HEK293 (cell line): Measurements from ENCODE around the gene EEF1AKMT3.

Source experiments
- CTCF ChIA-PET: fragments of 350-600 bp; formaldehyde crosslinking; extraction: SDS; loops from one replicate; lab custom pipeline; 2021; ENCODE audit warnings: antibody characterized with exemption; lab: Yijun Ruan, JAX
- POLR2A ChIA-PET: fragments of 300-600 bp; formaldehyde crosslinking; extraction: SDS; loops from one replicate; lab custom pipeline; 2020; ENCODE audit warnings: antibody characterized with exemption, inconsistent platforms; lab: Yijun Ruan, JAX
- H3K27ac ChIP-seq: fragments of 200-500 bp; sonication (Bioruptor generic); 2 replicates; pipeline ENCODE4 v1.5.1; 2014; ENCODE audit warnings: low read depth, low read length, control low read depth, inconsistent platforms; ENCODE audit errors: extremely low read depth
- H3K36me3 ChIP-seq, 2 experiments: fragments of 200-500 bp in 1 of 2; sonication (Bioruptor generic) in 1 of 2; 1 replicate in 1 of 2; 2 replicates in 1 of 2; pipeline ENCODE4 v1.5.1; 2014 to 2017; ENCODE audit warnings: inconsistent platforms in 2 of 2, low read length in 2 of 2; ENCODE audit not compliant: control insufficient read depth in 2 of 2, insufficient read depth in 1 of 2
- H3K4me1 ChIP-seq: fragments of 200-500 bp; sonication (Bioruptor generic); 2 replicates; pipeline ENCODE4 v1.5.1; 2014; ENCODE audit warnings: mild to moderate bottlenecking, low read length, inconsistent platforms; ENCODE audit not compliant: control insufficient read depth, insufficient read depth
- H3K4me3 ChIP-seq: 2 replicates; pipeline ENCODE4 v1.5.1; 2011; ENCODE audit warnings: low read depth, mild to moderate bottlenecking, control low read depth, low read length, moderate library complexity
- H3K9me3 ChIP-seq: fragments of 200-500 bp; sonication (Bioruptor generic); 2 replicates; pipeline ENCODE4 v1.5.1; 2014; ENCODE audit warnings: low read depth, low read length, inconsistent platforms; ENCODE audit not compliant: control insufficient read depth, insufficient read depth
- GLIS1 ChIP-seq: fragments of 450-650 bp; formaldehyde crosslinking; IDR thresholded peaks from 2 replicates; pipeline ENCODE4 v1.5.1; 2016; ENCODE audit warnings: missing biosample characterization, missing genetic modification characterization
- SALL2 ChIP-seq: fragments of 450-650 bp; formaldehyde crosslinking; IDR thresholded peaks from 2 replicates; pipeline ENCODE4 v1.5.0; 2017; ENCODE audit warnings: missing biosample characterization, mild to moderate bottlenecking, missing genetic modification characterization, borderline replicate concordance
- ZBTB17 ChIP-seq: fragments of 450-650 bp; formaldehyde crosslinking; IDR thresholded peaks from 2 replicates; pipeline ENCODE4 v1.5.1; 2016; ENCODE audit warnings: missing biosample characterization, missing genetic modification characterization
- ZBTB21 ChIP-seq: fragments of 450-650 bp; formaldehyde crosslinking; IDR thresholded peaks from 2 replicates; pipeline ENCODE4 v1.5.1; 2017; ENCODE audit warnings: missing biosample characterization, missing genetic modification characterization
- ZNF155 ChIP-seq: fragments of 450-650 bp; formaldehyde crosslinking; IDR thresholded peaks from 2 replicates; pipeline ENCODE4 v1.5.1; 2016; ENCODE audit warnings: missing biosample characterization, missing genetic modification characterization
- ZNF221 ChIP-seq: fragments of 450-650 bp; formaldehyde crosslinking; IDR thresholded peaks from 2 replicates; pipeline ENCODE4 v1.5.1; 2017; ENCODE audit warnings: missing biosample characterization, missing genetic modification characterization, borderline replicate concordance
- ZNF354C ChIP-seq: fragments of 450-650 bp; formaldehyde crosslinking; IDR thresholded peaks from 2 replicates; pipeline ENCODE4 v1.5.1; 2016; ENCODE audit warnings: missing biosample characterization, missing genetic modification characterization, low read depth, borderline replicate concordance
- ZNF530 ChIP-seq: fragments of 450-650 bp; formaldehyde crosslinking; IDR thresholded peaks from 2 replicates; pipeline ENCODE4 v1.5.1; 2016; ENCODE audit warnings: low read depth, missing biosample characterization, missing genetic modification characterization
- ZNF548 ChIP-seq: fragments of 450-650 bp; formaldehyde crosslinking; IDR thresholded peaks from 2 replicates; pipeline ENCODE4 v1.5.1; 2016; ENCODE audit warnings: missing biosample characterization, missing genetic modification characterization
- ZNF623 ChIP-seq: fragments of 450-650 bp; formaldehyde crosslinking; IDR thresholded peaks from 2 replicates; pipeline ENCODE4 v1.5.1; 2016; ENCODE audit warnings: missing biosample characterization, missing genetic modification characterization
- ZNF701 ChIP-seq: fragments of 450-650 bp; formaldehyde crosslinking; IDR thresholded peaks from 2 replicates; pipeline ENCODE4 v1.5.1; 2016; ENCODE audit warnings: missing biosample characterization, missing genetic modification characterization
- ZSCAN23 ChIP-seq: fragments of 450-650 bp; formaldehyde crosslinking; IDR thresholded peaks from 2 replicates; pipeline ENCODE4 v1.5.1; 2016; ENCODE audit warnings: missing biosample characterization, missing genetic modification characterization
- TF ChIP-seq, protein P1 (sequence below): fragments of 450-650 bp; formaldehyde crosslinking; conservative IDR thresholded peaks from 2 replicates; pipeline ENCODE4 v1.5.1; 2016; ENCODE audit warnings: low read depth, missing biosample characterization, missing genetic modification characterization
- TF ChIP-seq, protein P2 (sequence below): fragments of 450-650 bp; formaldehyde crosslinking; IDR thresholded peaks from 2 replicates; pipeline ENCODE4 v1.5.1; 2016; ENCODE audit warnings: missing biosample characterization, missing genetic modification characterization
- TF ChIP-seq, protein P3 (sequence below): fragments of 450-650 bp; formaldehyde crosslinking; IDR thresholded peaks from 2 replicates; pipeline ENCODE4 v1.5.1; 2016; ENCODE audit warnings: missing biosample characterization, missing genetic modification characterization

The EEF1AKMT3 gene

DNA sequence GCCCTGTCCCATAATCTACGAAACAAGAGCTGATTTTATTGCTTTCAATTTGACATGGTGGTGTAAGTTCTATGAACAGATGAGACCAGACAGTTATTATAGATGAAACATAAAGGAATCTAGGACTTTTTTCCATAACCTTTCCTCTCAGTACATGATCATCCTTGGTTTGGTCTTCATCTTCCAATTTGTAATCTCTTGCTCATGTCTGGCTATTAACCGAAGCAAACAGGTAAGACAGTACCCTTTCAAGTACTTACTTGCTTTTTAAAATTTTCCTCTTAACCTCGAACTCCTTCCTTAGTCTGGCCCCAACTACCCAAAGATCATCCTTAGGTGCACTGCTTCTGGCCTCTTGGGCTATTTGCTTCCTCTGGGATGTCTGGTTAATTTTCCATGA lies 26.4 kb upstream of the EEF1AKMT3 start:
- Histone ChIP-seq H3K36me3 (peaks cover 17 to 52% of the 10 kb centered on the region in 2 experiments), H3K9me3 (no peaks in the 10 kb centered on the region), H3K4me1 (0 out of 2 replicates have a peak, but pooled peaks cover 2% of the 10 kb centered on the region), H3K4me3 (peak overlapping the region; percentile 69), H3K27ac (no peak overlapping the region)
- POLR2A ChIA-PET: interaction anchor here (0.6 to 2.4 kb wide), 4 partner anchors 13 to 37 kb away, joined by 3 to 10 read pairs (median 8); partner anchors contain the start of genes EEF1AKMT3, METTL1 and TSFM
- CTCF ChIA-PET: no interaction called here
- TF ChIP-seq ZNF701: no peak
- peak; percentile 76 for TF ChIP-seq ZBTB17
- TF ChIP-seq, all 188 proteins: peak for 1

DNA sequence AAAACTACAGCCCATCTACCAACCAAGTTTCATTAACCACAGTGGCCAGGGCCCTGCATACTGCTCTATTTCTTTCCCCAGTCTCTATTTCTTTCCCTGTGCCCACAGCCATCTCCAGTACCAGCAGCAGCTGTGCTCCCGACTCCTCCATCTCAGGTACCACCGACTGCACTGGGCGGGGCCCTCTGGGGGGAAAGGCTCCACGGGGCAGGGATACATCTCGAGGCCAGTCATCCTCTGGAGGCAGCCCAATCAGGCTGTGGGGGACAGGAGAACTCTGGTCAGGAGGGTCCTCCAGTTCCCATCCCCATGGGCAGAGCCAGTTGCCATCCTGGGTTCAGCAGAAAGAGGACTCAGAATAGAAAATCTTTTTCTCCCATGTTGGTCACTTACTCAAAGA lies 23.4 kb upstream of the EEF1AKMT3 start:
- Histone ChIP-seq H3K4me1 (peaks cover 13% of the 10 kb centered on the region), H3K27ac (no peak overlapping the region)
- POLR2A ChIA-PET: interaction anchor here (0.5 to 0.7 kb wide), 2 partner anchors 20 to 23 kb away, joined by 3 to 4 read pairs; partner anchors contain the start of genes EEF1AKMT3 and METTL1
- CTCF ChIA-PET: no interaction called here
- no peak for TF ChIP-seq SALL2 (tag by site-specific recombination)
- TF ChIP-seq, protein P1, sequence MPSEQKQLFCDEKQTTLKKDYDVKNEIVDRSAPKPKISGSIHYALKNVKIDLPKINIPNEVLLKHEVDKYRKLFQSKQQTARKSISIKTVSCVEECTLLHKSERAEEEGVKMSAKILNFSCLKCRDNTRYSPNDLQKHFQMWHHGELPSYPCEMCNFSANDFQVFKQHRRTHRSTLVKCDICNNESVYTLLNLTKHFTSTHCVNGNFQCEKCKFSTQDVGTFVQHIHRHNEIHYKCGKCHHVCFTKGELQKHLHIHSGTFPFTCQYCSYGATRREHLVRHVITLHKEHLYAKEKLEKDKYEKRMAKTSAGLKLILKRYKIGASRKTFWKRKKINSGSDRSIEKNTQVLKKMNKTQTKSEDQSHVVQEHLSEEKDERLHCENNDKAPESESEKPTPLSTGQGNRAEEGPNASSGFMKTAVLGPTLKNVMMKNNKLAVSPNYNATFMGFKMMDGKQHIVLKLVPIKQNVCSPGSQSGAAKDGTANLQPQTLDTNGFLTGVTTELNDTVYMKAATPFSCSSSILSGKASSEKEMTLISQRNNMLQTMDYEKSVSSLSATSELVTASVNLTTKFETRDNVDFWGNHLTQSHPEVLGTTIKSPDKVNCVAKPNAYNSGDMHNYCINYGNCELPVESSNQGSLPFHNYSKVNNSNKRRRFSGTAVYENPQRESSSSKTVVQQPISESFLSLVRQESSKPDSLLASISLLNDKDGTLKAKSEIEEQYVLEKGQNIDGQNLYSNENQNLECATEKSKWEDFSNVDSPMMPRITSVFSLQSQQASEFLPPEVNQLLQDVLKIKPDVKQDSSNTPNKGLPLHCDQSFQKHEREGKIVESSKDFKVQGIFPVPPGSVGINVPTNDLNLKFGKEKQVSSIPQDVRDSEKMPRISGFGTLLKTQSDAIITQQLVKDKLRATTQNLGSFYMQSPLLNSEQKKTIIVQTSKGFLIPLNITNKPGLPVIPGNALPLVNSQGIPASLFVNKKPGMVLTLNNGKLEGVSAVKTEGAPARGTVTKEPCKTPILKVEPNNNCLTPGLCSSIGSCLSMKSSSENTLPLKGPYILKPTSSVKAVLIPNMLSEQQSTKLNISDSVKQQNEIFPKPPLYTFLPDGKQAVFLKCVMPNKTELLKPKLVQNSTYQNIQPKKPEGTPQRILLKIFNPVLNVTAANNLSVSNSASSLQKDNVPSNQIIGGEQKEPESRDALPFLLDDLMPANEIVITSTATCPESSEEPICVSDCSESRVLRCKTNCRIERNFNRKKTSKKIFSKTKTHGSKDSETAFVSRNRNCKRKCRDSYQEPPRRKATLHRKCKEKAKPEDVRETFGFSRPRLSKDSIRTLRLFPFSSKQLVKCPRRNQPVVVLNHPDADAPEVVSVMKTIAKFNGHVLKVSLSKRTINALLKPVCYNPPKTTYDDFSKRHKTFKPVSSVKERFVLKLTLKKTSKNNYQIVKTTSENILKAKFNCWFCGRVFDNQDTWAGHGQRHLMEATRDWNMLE (tag by site-specific recombination): no peak
- no peak for TF ChIP-seq ZBTB21 (tag by site-specific recombination)
- TF ChIP-seq GLIS1 (tag by site-specific recombination): no peak
- TF ChIP-seq ZNF354C (tag by site-specific recombination): no peak
- TF ChIP-seq ZNF530: no peak
- TF ChIP-seq ZNF623 (tag by site-specific recombination): no peak
- TF ChIP-seq, all 188 proteins: peak for 0
- Histone ChIP-seq H3K4me3 (no peak overlapping the region), H3K36me3 (peaks cover 17 to 57% of the 10 kb centered on the region in 2 experiments), H3K9me3 (no peaks in the 10 kb centered on the region)

DNA sequence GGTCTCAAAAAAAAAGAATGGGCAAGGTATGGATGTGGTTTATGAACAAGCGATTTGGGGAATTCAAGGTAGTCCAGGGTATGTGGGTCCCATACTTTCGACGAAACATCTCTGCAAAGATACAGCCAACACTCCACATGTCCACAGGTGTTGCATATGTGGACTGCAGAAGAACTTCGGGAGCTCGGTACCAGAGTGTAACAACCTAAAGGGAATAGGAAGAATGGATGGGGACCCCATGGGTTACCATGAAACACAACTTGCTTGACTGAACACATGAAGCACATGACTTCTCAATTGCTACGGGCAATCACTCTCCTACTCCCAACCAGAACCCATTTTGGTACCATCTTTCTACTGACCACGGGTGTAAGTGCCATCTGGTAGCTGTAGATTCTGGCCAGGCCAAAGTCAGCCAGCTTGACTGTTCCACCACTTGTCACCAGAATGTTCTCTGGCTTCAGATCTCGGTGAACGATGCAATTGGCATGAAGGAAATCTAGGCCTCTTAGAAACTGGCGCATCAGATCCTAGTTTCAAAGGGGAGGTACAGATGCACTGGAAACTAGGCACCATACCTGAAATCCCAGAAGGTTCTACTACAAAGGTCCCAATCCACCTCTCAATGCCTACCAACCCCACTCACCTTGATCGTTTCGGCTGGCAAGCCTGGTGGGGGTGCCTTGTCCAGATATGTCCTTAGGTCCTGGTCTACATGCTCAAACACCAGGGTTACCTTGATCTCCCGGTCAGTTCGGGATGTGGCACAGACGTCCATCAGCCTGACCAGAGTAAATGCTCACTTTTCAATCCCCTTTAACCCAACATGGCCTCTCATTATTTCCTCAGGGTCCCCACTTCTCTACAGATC lies 21.6 kb upstream of the EEF1AKMT3 start:
- Histone ChIP-seq H3K4me3 (peak overlapping the region; percentile 83), H3K9me3 (no peaks in the 10 kb centered on the region), H3K27ac (peak overlapping the region; percentile 84), H3K4me1 (peaks cover 16% of the 10 kb centered on the region), H3K36me3 (peaks cover 17 to 56% of the 10 kb centered on the region in 2 experiments)
- ChIA-PET CTCF (interaction anchor here (1.1 to 1.8 kb wide), 3 partner anchors 9 to 167 kb away, joined by 3 to 6 read pairs (median 4); no protein-coding TSS in a partner anchor), POLR2A (no interaction called here)
- TF ChIP-seq ZNF155 (tag by site-specific recombination): no peak
- TF ChIP-seq ZNF221 (tag by site-specific recombination): no peak

DNA sequence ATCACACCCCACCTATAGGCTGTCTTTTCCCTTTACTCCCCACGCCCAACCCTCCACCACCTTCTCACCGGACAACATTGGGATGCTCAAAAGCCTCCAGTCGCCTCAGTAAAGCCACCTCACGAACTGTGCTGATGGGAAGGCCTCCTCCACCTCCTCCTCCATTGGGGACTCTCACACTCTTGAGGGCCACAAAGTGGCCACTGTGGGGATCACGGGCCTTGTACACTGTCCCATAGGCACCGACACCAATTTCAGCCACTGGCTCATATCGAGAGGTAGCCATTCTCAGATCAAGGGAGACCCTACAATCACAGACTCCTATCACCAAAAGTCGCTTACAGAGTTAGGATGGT lies 21.0 kb upstream of the EEF1AKMT3 start:
- Histone ChIP-seq H3K27ac (peak overlapping the region; percentile 84), H3K4me1 (peaks cover 16% of the 10 kb centered on the region), H3K4me3 (peak overlapping the region; percentile 83), H3K9me3 (no peaks in the 10 kb centered on the region), H3K36me3 (peaks cover 17 to 50% of the 10 kb centered on the region in 2 experiments)
- ChIA-PET POLR2A (interaction anchor here (0.7 to 1.2 kb wide), 4 partner anchors 15 to 293 kb away, joined by 3 to 4 read pairs (median 4); partner anchors contain the start of genes DDIT3 and TSFM), CTCF (interaction anchor here (0.6 to 1.8 kb wide), 2 partner anchors 15 to 25 kb away, joined by 3 to 6 read pairs; no protein-coding TSS in a partner anchor)
- TF ChIP-seq, protein P2, sequence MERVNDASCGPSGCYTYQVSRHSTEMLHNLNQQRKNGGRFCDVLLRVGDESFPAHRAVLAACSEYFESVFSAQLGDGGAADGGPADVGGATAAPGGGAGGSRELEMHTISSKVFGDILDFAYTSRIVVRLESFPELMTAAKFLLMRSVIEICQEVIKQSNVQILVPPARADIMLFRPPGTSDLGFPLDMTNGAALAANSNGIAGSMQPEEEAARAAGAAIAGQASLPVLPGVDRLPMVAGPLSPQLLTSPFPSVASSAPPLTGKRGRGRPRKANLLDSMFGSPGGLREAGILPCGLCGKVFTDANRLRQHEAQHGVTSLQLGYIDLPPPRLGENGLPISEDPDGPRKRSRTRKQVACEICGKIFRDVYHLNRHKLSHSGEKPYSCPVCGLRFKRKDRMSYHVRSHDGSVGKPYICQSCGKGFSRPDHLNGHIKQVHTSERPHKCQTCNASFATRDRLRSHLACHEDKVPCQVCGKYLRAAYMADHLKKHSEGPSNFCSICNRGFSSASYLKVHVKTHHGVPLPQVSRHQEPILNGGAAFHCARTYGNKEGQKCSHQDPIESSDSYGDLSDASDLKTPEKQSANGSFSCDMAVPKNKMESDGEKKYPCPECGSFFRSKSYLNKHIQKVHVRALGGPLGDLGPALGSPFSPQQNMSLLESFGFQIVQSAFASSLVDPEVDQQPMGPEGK (tag by site-specific recombination): no peak
- TF ChIP-seq ZSCAN23 (tag by site-specific recombination): no peak
- TF ChIP-seq, protein P3, sequence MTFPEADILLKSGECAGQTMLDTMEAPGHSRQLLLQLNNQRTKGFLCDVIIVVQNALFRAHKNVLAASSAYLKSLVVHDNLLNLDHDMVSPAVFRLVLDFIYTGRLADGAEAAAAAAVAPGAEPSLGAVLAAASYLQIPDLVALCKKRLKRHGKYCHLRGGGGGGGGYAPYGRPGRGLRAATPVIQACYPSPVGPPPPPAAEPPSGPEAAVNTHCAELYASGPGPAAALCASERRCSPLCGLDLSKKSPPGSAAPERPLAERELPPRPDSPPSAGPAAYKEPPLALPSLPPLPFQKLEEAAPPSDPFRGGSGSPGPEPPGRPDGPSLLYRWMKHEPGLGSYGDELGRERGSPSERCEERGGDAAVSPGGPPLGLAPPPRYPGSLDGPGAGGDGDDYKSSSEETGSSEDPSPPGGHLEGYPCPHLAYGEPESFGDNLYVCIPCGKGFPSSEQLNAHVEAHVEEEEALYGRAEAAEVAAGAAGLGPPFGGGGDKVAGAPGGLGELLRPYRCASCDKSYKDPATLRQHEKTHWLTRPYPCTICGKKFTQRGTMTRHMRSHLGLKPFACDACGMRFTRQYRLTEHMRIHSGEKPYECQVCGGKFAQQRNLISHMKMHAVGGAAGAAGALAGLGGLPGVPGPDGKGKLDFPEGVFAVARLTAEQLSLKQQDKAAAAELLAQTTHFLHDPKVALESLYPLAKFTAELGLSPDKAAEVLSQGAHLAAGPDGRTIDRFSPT: no peak
- no peak for TF ChIP-seq ZNF548 (tag by site-specific recombination)
